Osteoblast (primary cell): ENCODE data around the gene OSBPL1A. TPM values are rescaled to one million over a fixed set of nuclear protein-coding genes. Genes with fewer than 3 reads are reported as not detected.

ENCODE experiments used
- DNase-seq: peaks from one replicate; pipeline ENCODE4 v3.0.0; 2011; ENCODE audit warnings: low spot score, mixed read lengths; ENCODE audit not compliant: insufficient read length; ENCODE audit errors: missing footprints
- H2AFZ ChIP-seq: 2 replicates; pipeline ENCODE4 v1.6.0; 2011; ENCODE audit warnings: mild to moderate bottlenecking, low read length
- H3K27ac ChIP-seq: 2 replicates; pipeline ENCODE4 v1.5.1; 2011; ENCODE audit warnings: mild to moderate bottlenecking, low read depth, low read length, moderate library complexity
- H3K27me3 ChIP-seq: 2 replicates; pipeline ENCODE4 v1.6.0; 2012; ENCODE audit warnings: mild to moderate bottlenecking, control low read depth, inconsistent platforms, low read length, moderate library complexity; ENCODE audit not compliant: insufficient read depth
- H3K36me3 ChIP-seq: 2 replicates; pipeline ENCODE4 v1.5.1; 2011; ENCODE audit warnings: mild to moderate bottlenecking, low read length, control low read depth, moderate library complexity; ENCODE audit not compliant: insufficient read depth
- H3K4me1 ChIP-seq: 2 replicates; pipeline ENCODE4 v1.5.1; 2011; ENCODE audit warnings: mild to moderate bottlenecking, low read length, control low read depth, moderate library complexity; ENCODE audit not compliant: insufficient read depth
- H3K4me2 ChIP-seq: 2 replicates; pipeline ENCODE4 v1.6.0; 2011; ENCODE audit warnings: mild to moderate bottlenecking, low read length; ENCODE audit not compliant: insufficient read depth
- H3K4me3 ChIP-seq: fragments of 200-600 bp; sonication (generic); 3 replicates; pipeline ENCODE4 v1.5.1; 2012; ENCODE audit warnings: mild to moderate bottlenecking, low read length, inconsistent platforms; ENCODE audit not compliant: insufficient read depth
- H3K79me2 ChIP-seq: 2 replicates; pipeline ENCODE4 v1.6.0; 2012; ENCODE audit warnings: mild to moderate bottlenecking, low read length, control low read depth, inconsistent platforms; ENCODE audit not compliant: insufficient read depth
- H3K9me3 ChIP-seq: 2 replicates; pipeline ENCODE4 v1.5.1; 2011; ENCODE audit warnings: low read depth, low read length, control low read depth
- H4K20me1 ChIP-seq: 2 replicates; pipeline ENCODE4 v1.6.0; 2012; ENCODE audit warnings: mild to moderate bottlenecking, low read length, control low read depth; ENCODE audit not compliant: insufficient read depth
- total RNA-seq: library from RNA; depleted of rRNA; stranded (reverse); fragments of >200 nt; gene quantifications from 2 replicates; pipeline ENCODE4 v1.2.3, GENCODE V29; 2012
- TF ChIP-seq, protein P1 (sequence below): IDR thresholded peaks from 2 replicates; pipeline ENCODE4 v1.5.1; 2011; ENCODE audit warnings: mild to moderate bottlenecking, low read depth, low read length, moderate library complexity; ENCODE audit errors: extremely low read depth

The OSBPL1A gene
- total RNA-seq, 1 donor: 51.8 TPM

DNA sequence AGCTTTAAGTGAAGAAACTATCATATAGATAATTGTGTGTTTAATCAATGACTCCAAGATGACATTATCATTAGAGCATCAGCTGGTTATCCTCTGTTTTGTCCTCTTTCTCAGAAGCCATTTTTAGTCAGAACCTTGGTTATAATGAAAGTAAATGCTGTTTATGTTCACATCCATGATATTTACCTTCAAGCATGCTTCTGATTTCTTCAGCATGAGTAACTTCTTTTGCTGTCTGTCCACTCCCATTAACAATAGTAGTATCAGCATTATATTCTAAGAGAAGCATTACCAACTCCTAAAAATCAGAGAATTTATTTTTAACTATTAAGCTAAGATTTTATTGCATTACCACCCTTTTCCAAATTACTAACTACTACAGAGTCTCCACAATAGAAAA lies 56.3 kb downstream of the OSBPL1A start:
- no peaks in the 10 kb centered on the region for H3K4me1 ChIP-seq
- no peak overlapping the region for H3K4me2 ChIP-seq
- no peaks in the 10 kb centered on the region for H3K27me3 ChIP-seq
- no peak for DNase-seq
- H3K27ac ChIP-seq: no peak overlapping the region
- H4K20me1 ChIP-seq: no peaks in the 10 kb centered on the region
- H3K4me3 ChIP-seq: no peak overlapping the region
- no peaks in the 10 kb centered on the region for H3K36me3 ChIP-seq
- no peaks in the 10 kb centered on the region for H3K79me2 ChIP-seq
- TF ChIP-seq, protein P1, sequence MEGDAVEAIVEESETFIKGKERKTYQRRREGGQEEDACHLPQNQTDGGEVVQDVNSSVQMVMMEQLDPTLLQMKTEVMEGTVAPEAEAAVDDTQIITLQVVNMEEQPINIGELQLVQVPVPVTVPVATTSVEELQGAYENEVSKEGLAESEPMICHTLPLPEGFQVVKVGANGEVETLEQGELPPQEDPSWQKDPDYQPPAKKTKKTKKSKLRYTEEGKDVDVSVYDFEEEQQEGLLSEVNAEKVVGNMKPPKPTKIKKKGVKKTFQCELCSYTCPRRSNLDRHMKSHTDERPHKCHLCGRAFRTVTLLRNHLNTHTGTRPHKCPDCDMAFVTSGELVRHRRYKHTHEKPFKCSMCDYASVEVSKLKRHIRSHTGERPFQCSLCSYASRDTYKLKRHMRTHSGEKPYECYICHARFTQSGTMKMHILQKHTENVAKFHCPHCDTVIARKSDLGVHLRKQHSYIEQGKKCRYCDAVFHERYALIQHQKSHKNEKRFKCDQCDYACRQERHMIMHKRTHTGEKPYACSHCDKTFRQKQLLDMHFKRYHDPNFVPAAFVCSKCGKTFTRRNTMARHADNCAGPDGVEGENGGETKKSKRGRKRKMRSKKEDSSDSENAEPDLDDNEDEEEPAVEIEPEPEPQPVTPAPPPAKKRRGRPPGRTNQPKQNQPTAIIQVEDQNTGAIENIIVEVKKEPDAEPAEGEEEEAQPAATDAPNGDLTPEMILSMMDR: no peak
- H2AFZ ChIP-seq: no peak overlapping the region
- H3K9me3 ChIP-seq: no peaks in the 10 kb centered on the region

DNA sequence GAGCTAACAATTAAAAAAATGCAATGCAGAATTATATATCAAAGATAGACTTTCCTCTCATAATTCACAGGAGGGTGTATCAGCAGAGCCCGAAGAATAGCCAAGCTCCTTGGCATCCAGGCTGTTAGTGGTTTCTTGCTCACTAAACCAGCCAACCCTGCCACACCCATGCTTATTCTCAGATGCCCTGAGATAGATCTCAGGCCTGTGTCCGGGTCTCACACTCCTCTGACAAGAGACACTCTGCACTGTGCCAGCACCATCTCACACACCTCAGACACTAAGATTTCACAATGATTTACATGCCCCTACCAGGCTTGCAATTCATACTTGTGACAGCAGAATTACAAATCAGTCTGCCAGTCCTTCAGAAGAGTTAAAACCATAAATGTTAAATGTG lies 64.5 kb downstream of the OSBPL1A start:
- DNase-seq: no peak
- Histone ChIP-seq H3K36me3 (peaks cover 3% of the 10 kb centered on the region), H4K20me1 (no peaks in the 10 kb centered on the region), H3K9me3 (no peaks in the 10 kb centered on the region), H3K79me2 (no peaks in the 10 kb centered on the region), H3K4me1 (no peaks in the 10 kb centered on the region), H3K4me2 (no peak overlapping the region), H2AFZ (no peak overlapping the region), H3K27ac (no peak overlapping the region), H3K4me3 (no peak overlapping the region), H3K27me3 (no peaks in the 10 kb centered on the region)
- TF ChIP-seq, protein P1: no peak

DNA sequence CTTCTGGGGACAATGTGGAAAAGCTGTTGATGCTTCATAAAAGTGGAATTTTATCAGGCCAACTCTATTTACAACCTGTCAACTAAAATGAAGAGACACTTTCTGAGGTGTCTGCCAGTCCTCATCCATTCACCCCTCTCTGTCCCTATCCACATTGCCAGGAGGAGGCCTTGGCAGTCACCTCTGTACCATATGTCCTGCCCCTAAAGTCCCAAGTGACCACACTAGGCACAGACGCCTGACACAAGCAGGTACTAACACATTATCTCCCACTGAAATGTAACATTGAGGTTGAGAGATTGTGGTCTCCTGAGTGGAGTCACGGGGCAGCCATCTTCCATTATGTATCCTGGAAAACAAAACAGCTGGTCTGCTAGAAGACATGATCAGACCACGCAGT lies 71.4 kb downstream of the OSBPL1A start:
- peaks cover 8% of the 10 kb centered on the region for H3K4me1 ChIP-seq
- no peaks in the 10 kb centered on the region for H3K36me3 ChIP-seq
- H3K4me3 ChIP-seq: no peak overlapping the region
- no peak overlapping the region for H2AFZ ChIP-seq
- no peaks in the 10 kb centered on the region for H4K20me1 ChIP-seq
- DNase-seq: no peak
- H3K9me3 ChIP-seq: no peaks in the 10 kb centered on the region
- H3K4me2 ChIP-seq: no peak overlapping the region
- no peaks in the 10 kb centered on the region for H3K79me2 ChIP-seq
- H3K27ac ChIP-seq: no peak overlapping the region
- H3K27me3 ChIP-seq: no peaks in the 10 kb centered on the region
- TF ChIP-seq, protein P1: no peak

DNA sequence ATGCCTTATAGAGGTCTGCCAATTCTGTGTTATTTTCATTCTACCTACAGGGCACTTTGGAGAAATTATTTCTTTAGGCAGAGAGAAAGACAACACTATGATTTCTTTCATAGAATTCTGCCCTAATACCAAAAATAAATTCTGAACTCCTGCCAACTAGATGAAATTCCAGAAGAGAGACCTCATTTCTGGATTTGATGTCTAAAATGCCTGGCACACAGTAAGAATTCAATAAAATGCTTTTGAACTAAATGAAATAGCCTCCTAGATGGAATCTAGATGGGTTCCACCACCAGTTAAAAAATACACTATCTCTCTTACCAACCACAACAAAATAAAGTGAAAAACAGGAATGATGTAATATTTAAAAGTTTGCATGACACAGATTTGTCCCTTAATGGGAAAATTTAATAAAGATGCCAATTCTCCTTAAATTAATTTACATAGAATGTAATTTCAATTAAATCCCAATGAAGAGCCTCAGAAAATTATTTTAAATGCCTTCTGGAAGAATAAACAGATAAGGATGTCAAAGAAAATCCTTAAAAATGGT lies 75.0 kb downstream of the OSBPL1A start:
- Histone ChIP-seq H3K4me2 (peak overlapping the region; percentile 11), H4K20me1 (no peaks in the 10 kb centered on the region), H3K4me3 (no peak overlapping the region), H3K36me3 (no peaks in the 10 kb centered on the region), H2AFZ (no peak overlapping the region), H3K79me2 (no peaks in the 10 kb centered on the region), H3K4me1 (peaks cover 8% of the 10 kb centered on the region), H3K27ac (peak overlapping the region; percentile 12), H3K27me3 (no peaks in the 10 kb centered on the region), H3K9me3 (no peaks in the 10 kb centered on the region)
- no peak for DNase-seq
- TF ChIP-seq, protein P1: no peak
